HL-60/S4 (cell line): Measurements from ENCODE around the gene PPP3CA.
"Not testable (repeated sequence)": the region's sequence is repeated elsewhere in the genome, so short reads cannot be mapped to it uniquely, and the experiment has no call there.

Source experiments
- in situ Hi-C: fragments of 300-500 bp; cut with MboI; formaldehyde crosslinking; loops from 2 replicates; pipeline ENCODE4 v1.14.3; 2022; ENCODE audit warnings: low sequenced_read_pairs

The PPP3CA gene

GRCh38 chr4:101022151-101023024, 324.9 kb downstream of the PPP3CA start:
- in situ Hi-C loops: no loop called here

GRCh38 chr4:101020956-101021355, 326.4 kb downstream of the PPP3CA start:
- in situ Hi-C loops: no loop called here

- in situ Hi-C loops: no loop called here
These were observed 327.4 kb downstream of the PPP3CA start for GRCh38 chr4:101019941-101020401.

- in situ Hi-C loops: no loop called here
These were observed 328.0 kb downstream of the PPP3CA start for GRCh38 chr4:101019313-101019712.

- in situ Hi-C loops: no loop called here
These were observed 328.5 kb downstream of the PPP3CA start for GRCh38 chr4:101018836-101019235.

GRCh38 chr4:101014417-101014816, 332.9 kb downstream of the PPP3CA start:
- in situ Hi-C loops: no loop called here

GRCh38 chr4:101010987-101011386, 336.3 kb downstream of the PPP3CA start:
- in situ Hi-C loops: no loop called here

GRCh38 chr4:101009471-101009870, 337.9 kb downstream of the PPP3CA start:
- in situ Hi-C loops: no loop called here

GRCh38 chr4:101008503-101008902, 338.8 kb downstream of the PPP3CA start:
- in situ Hi-C loops: no loop called here

- in situ Hi-C loops: no loop called here
These were observed 341.7 kb downstream of the PPP3CA start for GRCh38 chr4:101005659-101006058.

GRCh38 chr4:101000496-101000895, 346.8 kb downstream of the PPP3CA start:
- in situ Hi-C loops: no loop called here

- in situ Hi-C loops: no loop called here
These were observed 351.7 kb downstream of the PPP3CA start for GRCh38 chr4:100995671-100996070.

GRCh38 chr4:100995002-100995401, 352.3 kb downstream of the PPP3CA start:
- in situ Hi-C loops: not testable (repeated sequence)

GRCh38 chr4:100991332-100992069, 355.8 kb downstream of the PPP3CA start:
- in situ Hi-C loops: not testable (repeated sequence)

- in situ Hi-C loops: no loop called here
These were observed 357.9 kb downstream of the PPP3CA start for GRCh38 chr4:100989401-100989800.

- in situ Hi-C loops: no loop called here
These were observed 358.4 kb downstream of the PPP3CA start for GRCh38 chr4:100988876-100989275.

GRCh38 chr4:100986360-100986868, 360.9 kb downstream of the PPP3CA start:
- in situ Hi-C loops: no loop called here

GRCh38 chr4:100985576-100985975, 361.8 kb downstream of the PPP3CA start:
- in situ Hi-C loops: no loop called here

- in situ Hi-C loops: no loop called here
These were observed 362.4 kb downstream of the PPP3CA start for GRCh38 chr4:100984901-100985300.

- in situ Hi-C loops: no loop called here
These were observed 363.9 kb downstream of the PPP3CA start for GRCh38 chr4:100983426-100983825.

- in situ Hi-C loops: no loop called here
These were observed 365.0 kb downstream of the PPP3CA start for GRCh38 chr4:100982345-100982744.
